HepG2 (cell line): ENCODE results near the gene VPREB3. TPM values are rescaled to one million over a fixed set of nuclear protein-coding genes. Genes with fewer than 3 reads are reported as not detected.

Experiments used
- CHCHD3 ChIP-seq: sonication (generic); formaldehyde crosslinking; IDR thresholded peaks from 2 replicates; pipeline ENCODE4 v1.8.0; 2022; ENCODE audit warnings: mild to moderate bottlenecking, missing genetic modification reagents, moderate library complexity
- DR1 ChIP-seq: sonication (generic); formaldehyde crosslinking; IDR thresholded peaks from 2 replicates; pipeline ENCODE4 v1.8.0; 2021; ENCODE audit warnings: mild to moderate bottlenecking, missing genetic modification reagents, inconsistent platforms
- FOSL2 ChIP-seq: sonication (generic); formaldehyde crosslinking; IDR thresholded peaks from 2 replicates; pipeline ENCODE4 v1.4.0; 2020; ENCODE audit warnings: missing genetic modification reagents
- KLF6 ChIP-seq: IDR thresholded peaks from 2 replicates; pipeline ENCODE4 v1.8.0; 2016; ENCODE audit warnings: missing biosample characterization, missing genetic modification reagents
- PRPF4 ChIP-seq: fragments of 200-400 bp; formaldehyde crosslinking; IDR thresholded peaks from 2 replicates; pipeline ENCODE4 v1.6.1; 2016; ENCODE audit warnings: low read length, low read depth; ENCODE audit not compliant: poor library complexity, severe bottlenecking
- SNAPC2 ChIP-seq: sonication (generic); formaldehyde crosslinking; IDR thresholded peaks from 2 replicates; pipeline ENCODE4 v1.8.1; 2022; ENCODE audit warnings: mild to moderate bottlenecking, missing genetic modification reagents
- ZNF501 ChIP-seq: sonication (generic); formaldehyde crosslinking; IDR thresholded peaks from 2 replicates; pipeline ENCODE4 v1.5.1; 2020; ENCODE audit warnings: mild to moderate bottlenecking, moderate library complexity, missing genetic modification reagents
- polyA plus RNA-seq, 8 experiments: library from polyadenylated mRNA; depleted of rRNA in 3 of 8; stranded (reverse) in 7 of 8; unstranded in 1 of 8; fragments of >200 nt; fragmentation: Illumina TruSeq in 4 of 8; extraction: Trizol in 4 of 8; gene quantifications; 2 replicates each; pipeline versions ENCODE4 v1.2.1 to v1.2.3, GENCODE V29; 2011 to 2016; ENCODE audit warnings: low read depth in 4 of 8, missing spikeins in 1 of 8, mixed read lengths in 1 of 8; ENCODE audit not compliant: insufficient read depth in 1 of 8
- total RNA-seq, 5 experiments: library from RNA; depleted of rRNA; stranded (reverse); fragments of >200 nt; fragmentation: Illumina TruSeq; extraction: Trizol; gene quantifications; 2 replicates each; pipeline ENCODE4 v1.2.3, GENCODE V29; 2016; ENCODE audit warnings: low read depth in 1 of 5
- TF ChIP-seq, protein P1 (sequence below): sonication (generic); formaldehyde crosslinking; IDR thresholded peaks from 2 replicates; pipeline ENCODE4 v1.5.0; 2020; ENCODE audit warnings: missing genetic modification reagents
- TF ChIP-seq, protein P2 (sequence below): sonication (generic); formaldehyde crosslinking; IDR thresholded peaks from 2 replicates; pipeline ENCODE4 v1.4.0; 2020; ENCODE audit warnings: missing genetic modification reagents
- TF ChIP-seq, protein P3 (sequence below): sonication (generic); formaldehyde crosslinking; IDR thresholded peaks from 2 replicates; pipeline ENCODE4 v1.5.0; 2020; ENCODE audit warnings: mild to moderate bottlenecking, missing genetic modification reagents
- TF ChIP-seq, protein P4 (sequence below): sonication (generic); formaldehyde crosslinking; IDR thresholded peaks from 2 replicates; pipeline ENCODE4 v1.8.0; 2022; ENCODE audit warnings: missing genetic modification reagents, low read depth, mild to moderate bottlenecking, borderline replicate concordance
- TF ChIP-seq, protein P5 (sequence below): sonication (generic); formaldehyde crosslinking; conservative IDR thresholded peaks from 2 replicates; pipeline ENCODE4 v1.4.0; 2020; ENCODE audit warnings: missing genetic modification reagents
- TF ChIP-seq, protein P6 (sequence below): sonication (generic); formaldehyde crosslinking; conservative IDR thresholded peaks from 2 replicates; pipeline ENCODE4 v1.4.0; 2020; ENCODE audit warnings: missing genetic modification reagents
- TF ChIP-seq, protein P7 (sequence below): sonication (generic); formaldehyde crosslinking; IDR thresholded peaks from 2 replicates; pipeline ENCODE4 v1.5.0; 2020; ENCODE audit warnings: mild to moderate bottlenecking, missing genetic modification reagents

The VPREB3 gene
- total and polyA plus RNA-seq, 2 of the 13 experiments (the other 11 are each of a cell fraction or from before 2014, with no cell fraction given) = 0.22 TPM; not detected in 1

DNA sequence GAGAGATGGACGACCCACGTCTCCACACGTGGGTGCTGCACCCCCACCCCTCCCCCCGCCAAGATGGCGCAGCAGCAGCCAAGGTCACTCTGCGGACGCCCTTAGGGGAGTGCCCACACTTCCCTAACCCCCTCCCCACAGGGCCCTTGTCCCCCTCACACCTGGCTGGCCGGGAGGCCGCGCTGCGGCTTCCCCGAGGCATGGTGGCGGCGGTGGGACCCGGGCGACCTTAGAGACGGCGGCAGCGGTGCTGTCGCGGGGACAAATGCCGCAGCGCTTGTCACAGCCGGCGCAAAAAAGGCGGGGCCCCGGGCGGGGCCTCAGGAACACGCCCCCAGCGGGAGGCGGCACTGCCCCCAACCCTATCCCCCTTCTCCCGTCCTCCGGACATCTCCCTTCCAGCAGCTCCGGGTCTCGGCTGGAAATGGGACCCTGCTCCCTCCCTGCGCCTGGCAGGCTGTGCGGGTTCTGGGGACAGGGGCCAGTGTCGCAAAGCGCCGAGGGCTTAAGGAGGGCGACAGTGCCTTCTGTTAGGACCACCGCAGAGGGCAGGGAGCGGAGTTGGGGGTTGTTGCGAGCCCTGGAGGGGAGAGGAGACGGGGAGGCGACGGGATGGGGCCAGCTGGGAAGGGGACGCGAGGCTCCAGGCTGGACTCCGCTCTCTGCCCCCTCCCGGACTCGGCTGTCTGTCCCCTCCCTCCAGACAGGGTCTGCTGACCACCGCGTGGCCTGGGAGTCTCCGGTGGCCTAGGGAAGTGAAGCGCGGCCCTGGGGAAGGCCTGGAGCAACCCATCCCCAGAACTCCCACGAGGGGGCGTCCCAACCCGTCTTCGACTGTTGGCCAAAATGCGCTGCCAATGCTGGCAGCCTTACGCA is 13.7 kb upstream of the VPREB3 start, which contains the start of gene CHCHD10 (continued):
- TF ChIP-seq, protein P1, sequence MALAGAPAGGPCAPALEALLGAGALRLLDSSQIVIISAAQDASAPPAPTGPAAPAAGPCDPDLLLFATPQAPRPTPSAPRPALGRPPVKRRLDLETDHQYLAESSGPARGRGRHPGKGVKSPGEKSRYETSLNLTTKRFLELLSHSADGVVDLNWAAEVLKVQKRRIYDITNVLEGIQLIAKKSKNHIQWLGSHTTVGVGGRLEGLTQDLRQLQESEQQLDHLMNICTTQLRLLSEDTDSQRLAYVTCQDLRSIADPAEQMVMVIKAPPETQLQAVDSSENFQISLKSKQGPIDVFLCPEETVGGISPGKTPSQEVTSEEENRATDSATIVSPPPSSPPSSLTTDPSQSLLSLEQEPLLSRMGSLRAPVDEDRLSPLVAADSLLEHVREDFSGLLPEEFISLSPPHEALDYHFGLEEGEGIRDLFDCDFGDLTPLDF (CRISPR knock-in tag) = no peak
- TF ChIP-seq PRPF4 (no peak), KLF6 (CRISPR knock-in tag) (no peak; the same call in 1 of the 2 replicates), ZNF501 (peak; percentile 59; the same call in 1 of the 2 replicates), SNAPC2 (no peak; the same call in 1 of the 2 replicates), CHCHD3 (CRISPR knock-in tag) (no peak), FOSL2 (CRISPR knock-in tag) (no peak; the same call in 1 of the 2 replicates), DR1 (CRISPR knock-in tag) (0 out of 2 replicates have a peak, but pooled peaks have one; percentile 35)
- TF ChIP-seq, protein P2, sequence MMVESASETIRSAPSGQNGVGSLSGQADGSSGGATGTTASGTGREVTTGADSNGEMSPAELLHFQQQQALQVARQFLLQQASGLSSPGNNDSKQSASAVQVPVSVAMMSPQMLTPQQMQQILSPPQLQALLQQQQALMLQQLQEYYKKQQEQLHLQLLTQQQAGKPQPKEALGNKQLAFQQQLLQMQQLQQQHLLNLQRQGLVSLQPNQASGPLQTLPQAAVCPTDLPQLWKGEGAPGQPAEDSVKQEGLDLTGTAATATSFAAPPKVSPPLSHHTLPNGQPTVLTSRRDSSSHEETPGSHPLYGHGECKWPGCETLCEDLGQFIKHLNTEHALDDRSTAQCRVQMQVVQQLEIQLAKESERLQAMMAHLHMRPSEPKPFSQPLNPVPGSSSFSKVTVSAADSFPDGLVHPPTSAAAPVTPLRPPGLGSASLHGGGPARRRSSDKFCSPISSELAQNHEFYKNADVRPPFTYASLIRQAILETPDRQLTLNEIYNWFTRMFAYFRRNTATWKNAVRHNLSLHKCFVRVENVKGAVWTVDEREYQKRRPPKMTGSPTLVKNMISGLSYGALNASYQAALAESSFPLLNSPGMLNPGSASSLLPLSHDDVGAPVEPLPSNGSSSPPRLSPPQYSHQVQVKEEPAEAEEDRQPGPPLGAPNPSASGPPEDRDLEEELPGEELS = peak; percentile 43; the same call in 1 of the 2 replicates
- TF ChIP-seq, protein P3, sequence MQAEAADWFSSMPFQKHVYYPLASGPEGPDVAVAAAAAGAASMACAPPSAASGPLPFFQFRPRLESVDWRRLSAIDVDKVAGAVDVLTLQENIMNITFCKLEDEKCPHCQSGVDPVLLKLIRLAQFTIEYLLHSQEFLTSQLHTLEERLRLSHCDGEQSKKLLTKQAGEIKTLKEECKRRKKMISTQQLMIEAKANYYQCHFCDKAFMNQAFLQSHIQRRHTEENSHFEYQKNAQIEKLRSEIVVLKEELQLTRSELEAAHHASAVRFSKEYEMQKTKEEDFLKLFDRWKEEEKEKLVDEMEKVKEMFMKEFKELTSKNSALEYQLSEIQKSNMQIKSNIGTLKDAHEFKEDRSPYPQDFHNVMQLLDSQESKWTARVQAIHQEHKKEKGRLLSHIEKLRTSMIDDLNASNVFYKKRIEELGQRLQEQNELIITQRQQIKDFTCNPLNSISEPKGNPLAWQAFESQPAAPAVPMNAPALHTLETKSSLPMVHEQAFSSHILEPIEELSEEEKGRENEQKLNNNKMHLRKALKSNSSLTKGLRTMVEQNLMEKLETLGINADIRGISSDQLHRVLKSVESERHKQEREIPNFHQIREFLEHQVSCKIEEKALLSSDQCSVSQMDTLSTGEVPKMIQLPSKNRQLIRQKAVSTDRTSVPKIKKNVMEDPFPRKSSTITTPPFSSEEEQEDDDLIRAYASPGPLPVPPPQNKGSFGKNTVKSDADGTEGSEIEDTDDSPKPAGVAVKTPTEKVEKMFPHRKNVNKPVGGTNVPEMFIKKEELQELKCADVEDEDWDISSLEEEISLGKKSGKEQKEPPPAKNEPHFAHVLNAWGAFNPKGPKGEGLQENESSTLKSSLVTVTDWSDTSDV (CRISPR knock-in tag) = no peak
- TF ChIP-seq, protein P4, sequence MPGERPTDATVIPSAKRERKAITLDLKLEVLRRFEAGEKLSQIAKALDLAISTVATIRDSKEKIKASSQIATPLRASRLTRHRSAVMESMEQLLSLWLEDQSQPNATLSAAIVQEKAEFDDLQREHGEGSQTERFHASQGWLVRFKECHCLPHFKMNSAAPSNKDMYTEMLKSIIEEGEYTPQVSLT (CRISPR knock-in tag) = no peak
- TF ChIP-seq, protein P5, sequence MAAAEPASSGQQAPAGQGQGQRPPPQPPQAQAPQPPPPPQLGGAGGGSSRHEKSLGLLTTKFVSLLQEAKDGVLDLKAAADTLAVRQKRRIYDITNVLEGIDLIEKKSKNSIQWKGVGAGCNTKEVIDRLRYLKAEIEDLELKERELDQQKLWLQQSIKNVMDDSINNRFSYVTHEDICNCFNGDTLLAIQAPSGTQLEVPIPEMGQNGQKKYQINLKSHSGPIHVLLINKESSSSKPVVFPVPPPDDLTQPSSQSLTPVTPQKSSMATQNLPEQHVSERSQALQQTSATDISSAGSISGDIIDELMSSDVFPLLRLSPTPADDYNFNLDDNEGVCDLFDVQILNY (CRISPR knock-in tag) = 0 out of 2 replicates have a peak, but pooled peaks have one; percentile 3
- TF ChIP-seq, protein P6, sequence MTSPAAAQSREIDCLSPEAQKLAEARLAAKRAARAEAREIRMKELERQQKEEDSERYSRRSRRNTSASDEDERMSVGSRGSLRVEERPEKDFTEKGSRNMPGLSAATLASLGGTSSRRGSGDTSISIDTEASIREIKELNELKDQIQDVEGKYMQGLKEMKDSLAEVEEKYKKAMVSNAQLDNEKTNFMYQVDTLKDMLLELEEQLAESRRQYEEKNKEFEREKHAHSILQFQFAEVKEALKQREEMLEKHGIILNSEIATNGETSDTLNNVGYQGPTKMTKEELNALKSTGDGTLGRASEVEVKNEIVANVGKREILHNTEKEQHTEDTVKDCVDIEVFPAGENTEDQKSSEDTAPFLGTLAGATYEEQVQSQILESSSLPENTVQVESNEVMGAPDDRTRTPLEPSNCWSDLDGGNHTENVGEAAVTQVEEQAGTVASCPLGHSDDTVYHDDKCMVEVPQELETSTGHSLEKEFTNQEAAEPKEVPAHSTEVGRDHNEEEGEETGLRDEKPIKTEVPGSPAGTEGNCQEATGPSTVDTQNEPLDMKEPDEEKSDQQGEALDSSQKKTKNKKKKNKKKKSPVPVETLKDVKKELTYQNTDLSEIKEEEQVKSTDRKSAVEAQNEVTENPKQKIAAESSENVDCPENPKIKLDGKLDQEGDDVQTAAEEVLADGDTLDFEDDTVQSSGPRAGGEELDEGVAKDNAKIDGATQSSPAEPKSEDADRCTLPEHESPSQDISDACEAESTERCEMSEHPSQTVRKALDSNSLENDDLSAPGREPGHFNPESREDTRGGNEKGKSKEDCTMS (CRISPR knock-in tag) = no peak
- TF ChIP-seq, protein P7, sequence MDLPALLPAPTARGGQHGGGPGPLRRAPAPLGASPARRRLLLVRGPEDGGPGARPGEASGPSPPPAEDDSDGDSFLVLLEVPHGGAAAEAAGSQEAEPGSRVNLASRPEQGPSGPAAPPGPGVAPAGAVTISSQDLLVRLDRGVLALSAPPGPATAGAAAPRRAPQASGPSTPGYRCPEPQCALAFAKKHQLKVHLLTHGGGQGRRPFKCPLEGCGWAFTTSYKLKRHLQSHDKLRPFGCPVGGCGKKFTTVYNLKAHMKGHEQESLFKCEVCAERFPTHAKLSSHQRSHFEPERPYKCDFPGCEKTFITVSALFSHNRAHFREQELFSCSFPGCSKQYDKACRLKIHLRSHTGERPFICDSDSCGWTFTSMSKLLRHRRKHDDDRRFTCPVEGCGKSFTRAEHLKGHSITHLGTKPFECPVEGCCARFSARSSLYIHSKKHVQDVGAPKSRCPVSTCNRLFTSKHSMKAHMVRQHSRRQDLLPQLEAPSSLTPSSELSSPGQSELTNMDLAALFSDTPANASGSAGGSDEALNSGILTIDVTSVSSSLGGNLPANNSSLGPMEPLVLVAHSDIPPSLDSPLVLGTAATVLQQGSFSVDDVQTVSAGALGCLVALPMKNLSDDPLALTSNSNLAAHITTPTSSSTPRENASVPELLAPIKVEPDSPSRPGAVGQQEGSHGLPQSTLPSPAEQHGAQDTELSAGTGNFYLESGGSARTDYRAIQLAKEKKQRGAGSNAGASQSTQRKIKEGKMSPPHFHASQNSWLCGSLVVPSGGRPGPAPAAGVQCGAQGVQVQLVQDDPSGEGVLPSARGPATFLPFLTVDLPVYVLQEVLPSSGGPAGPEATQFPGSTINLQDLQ (CRISPR knock-in tag) = peak; percentile 79
